Kidney (tissue), 14 donors: ENCODE measurements around the gene VAC14. TPM values are rescaled to one million over a fixed set of nuclear protein-coding genes. Genes with fewer than 3 reads are reported as not detected.

Source experiments
- DNase-seq, 5 donors: peaks; one replicate each; pipeline ENCODE4 v3.0.0-alpha.2; 2013 to 2020
- FAIRE-seq: peaks from 2 replicates; lab custom pipeline; 2012; peaks lifted over from hg19 to GRCh38; lab: Jason Lieb, UNC
- H3K27ac ChIP-seq, 2 donors: one replicate each; pipeline ENCODE4 v1.7.0; 2013; ENCODE audit warnings: low read depth in 2 of 2, low read length in 2 of 2, inconsistent platforms in 1 of 2
- H3K27me3 ChIP-seq: one replicate; pipeline ENCODE4 v1.7.1; 2013; ENCODE audit warnings: low read length, inconsistent platforms; ENCODE audit not compliant: control insufficient read depth, insufficient read depth
- H3K36me3 ChIP-seq, 3 donors: one replicate each; pipeline versions ENCODE4 v1.7.0 to v1.7.1; 2013; ENCODE audit warnings: low read length in 3 of 3, control low read depth in 1 of 3, inconsistent platforms in 1 of 3; ENCODE audit not compliant: insufficient read depth in 3 of 3, control insufficient read depth in 2 of 3
- H3K4me1 ChIP-seq, 3 donors: one replicate each; pipeline versions ENCODE4 v1.7.0 to v1.7.1; 2013; ENCODE audit warnings: low read length in 3 of 3, inconsistent platforms in 1 of 3, low read depth in 1 of 3; ENCODE audit not compliant: control insufficient read depth in 2 of 3, insufficient read depth in 2 of 3
- H3K4me3 ChIP-seq, 3 donors: one replicate each; pipeline versions ENCODE4 v1.7.0 to v1.8.1; 2013; ENCODE audit warnings: low read length in 3 of 3, control low read depth in 1 of 3, inconsistent platforms in 1 of 3
- H3K9ac ChIP-seq, 3 donors: one replicate each; pipeline versions ENCODE4 v1.7.0 to v1.7.1; 2013; ENCODE audit warnings: low read length in 3 of 3, control low read depth in 1 of 3, inconsistent platforms in 1 of 3
- H3K9me3 ChIP-seq, 3 donors: one replicate each; pipeline versions ENCODE4 v1.7.0 to v1.7.1; 2013; ENCODE audit warnings: low read length in 3 of 3, control low read depth in 1 of 3, inconsistent platforms in 1 of 3; ENCODE audit not compliant: control insufficient read depth in 2 of 3, insufficient read depth in 1 of 3
- intact Hi-C: fragments of 100-400 bp; cut with DNase I; formaldehyde crosslinking; loops from one replicate; pipeline ENCODE4 v1.11.1; 2022
- polyA plus RNA-seq: library from polyadenylated mRNA; stranded (reverse); fragments of 350-450 nt; fragmentation: Illumina TruSeq; extraction: RNeasy Lipid Tissue Mini Kit (QIAGEN cat#74804); gene quantifications from one replicate; pipeline ENCODE4 v1.2.3, GENCODE V29; 2014; ENCODE audit warnings: low read depth, low replicate concordance; ENCODE audit not compliant: insufficient read depth
- total RNA-seq: library from RNA; stranded (reverse); fragmentation: NEBNext Ultra II Directional; extraction: Animal tissue kit (Norgen Biotek cat#: 25700); gene quantifications from one replicate; pipeline ENCODE4 v1.2.1, GENCODE V29; 2021
- TF ChIP-seq, protein P1 (sequence below): IDR thresholded peaks from 3 replicates; pipeline ENCODE4 v1.5.1; 2012; ENCODE audit warnings: mild to moderate bottlenecking, moderate library complexity, borderline replicate concordance; ENCODE audit not compliant: insufficient read depth; ENCODE audit errors: extremely low read depth
- donor health status: control.
- donor health status: control.
- donor health status: control.
- donor health status: control.
- donor health status: control.
- donor health status: DM: yes; HTN: yes; CAD: no.
- donor health status: Normal renal cell carcinoma (clear cell type).

Gene VAC14
- total and polyA plus RNA-seq, 2 donors from 2014 or later, result 36.8 to 41.9 TPM

DNA sequence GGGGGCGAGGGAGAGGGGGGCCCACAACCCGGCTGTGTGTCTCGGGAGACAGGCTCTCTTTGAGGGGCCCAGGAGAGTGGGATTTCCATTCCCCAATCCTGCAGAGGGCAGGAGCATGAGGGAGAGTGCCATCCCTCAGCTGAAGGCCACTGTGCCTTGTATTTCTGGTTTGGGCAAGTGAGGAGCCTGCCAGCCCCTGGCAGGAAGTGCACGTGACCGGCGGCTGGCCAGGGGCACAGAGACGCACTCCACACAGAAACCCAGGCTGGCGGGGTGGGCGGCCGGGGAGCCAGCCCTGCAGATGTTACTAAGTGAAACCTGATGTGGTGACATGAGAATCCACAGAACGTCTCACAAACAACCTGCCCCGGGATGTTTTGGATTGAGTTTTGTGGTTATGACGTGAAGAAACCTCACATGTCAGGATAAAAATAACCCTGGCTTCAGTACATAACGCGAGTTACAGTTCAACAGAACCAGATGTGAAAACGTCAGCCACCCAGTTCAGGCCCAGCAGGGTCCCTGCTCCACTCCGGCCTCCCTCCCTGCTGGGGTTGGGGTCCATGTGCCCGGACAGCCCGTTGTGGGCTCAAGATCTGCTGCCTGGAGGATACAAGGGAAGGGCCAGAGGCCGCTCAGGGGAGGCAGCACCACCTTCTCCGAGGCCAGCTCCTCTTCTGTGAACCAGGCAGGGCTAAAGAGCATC, 63.4 kb downstream of the VAC14 start:
- Histone ChIP-seq H3K27ac (peak overlapping the region; percentile 77 to 91), H3K36me3 (no peaks in the 10 kb centered on the region), H3K27me3 (no peaks in the 10 kb centered on the region), H3K4me1 (peaks cover 0 to 40% (median 36%) of the 10 kb centered on the region in 3 donors), H3K9ac (peak overlapping the region in 2 of 3 donors; percentile 36 to 83), H3K4me3 (no peak overlapping the region), H3K9me3 (no peaks in the 10 kb centered on the region)
- peak in 2 of 5 donors; percentile 17 to 50 for DNase-seq
- FAIRE-seq, result no peak
- TF ChIP-seq, protein P1, sequence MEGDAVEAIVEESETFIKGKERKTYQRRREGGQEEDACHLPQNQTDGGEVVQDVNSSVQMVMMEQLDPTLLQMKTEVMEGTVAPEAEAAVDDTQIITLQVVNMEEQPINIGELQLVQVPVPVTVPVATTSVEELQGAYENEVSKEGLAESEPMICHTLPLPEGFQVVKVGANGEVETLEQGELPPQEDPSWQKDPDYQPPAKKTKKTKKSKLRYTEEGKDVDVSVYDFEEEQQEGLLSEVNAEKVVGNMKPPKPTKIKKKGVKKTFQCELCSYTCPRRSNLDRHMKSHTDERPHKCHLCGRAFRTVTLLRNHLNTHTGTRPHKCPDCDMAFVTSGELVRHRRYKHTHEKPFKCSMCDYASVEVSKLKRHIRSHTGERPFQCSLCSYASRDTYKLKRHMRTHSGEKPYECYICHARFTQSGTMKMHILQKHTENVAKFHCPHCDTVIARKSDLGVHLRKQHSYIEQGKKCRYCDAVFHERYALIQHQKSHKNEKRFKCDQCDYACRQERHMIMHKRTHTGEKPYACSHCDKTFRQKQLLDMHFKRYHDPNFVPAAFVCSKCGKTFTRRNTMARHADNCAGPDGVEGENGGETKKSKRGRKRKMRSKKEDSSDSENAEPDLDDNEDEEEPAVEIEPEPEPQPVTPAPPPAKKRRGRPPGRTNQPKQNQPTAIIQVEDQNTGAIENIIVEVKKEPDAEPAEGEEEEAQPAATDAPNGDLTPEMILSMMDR, result no peak
- intact Hi-C loops, result no loop called here

DNA sequence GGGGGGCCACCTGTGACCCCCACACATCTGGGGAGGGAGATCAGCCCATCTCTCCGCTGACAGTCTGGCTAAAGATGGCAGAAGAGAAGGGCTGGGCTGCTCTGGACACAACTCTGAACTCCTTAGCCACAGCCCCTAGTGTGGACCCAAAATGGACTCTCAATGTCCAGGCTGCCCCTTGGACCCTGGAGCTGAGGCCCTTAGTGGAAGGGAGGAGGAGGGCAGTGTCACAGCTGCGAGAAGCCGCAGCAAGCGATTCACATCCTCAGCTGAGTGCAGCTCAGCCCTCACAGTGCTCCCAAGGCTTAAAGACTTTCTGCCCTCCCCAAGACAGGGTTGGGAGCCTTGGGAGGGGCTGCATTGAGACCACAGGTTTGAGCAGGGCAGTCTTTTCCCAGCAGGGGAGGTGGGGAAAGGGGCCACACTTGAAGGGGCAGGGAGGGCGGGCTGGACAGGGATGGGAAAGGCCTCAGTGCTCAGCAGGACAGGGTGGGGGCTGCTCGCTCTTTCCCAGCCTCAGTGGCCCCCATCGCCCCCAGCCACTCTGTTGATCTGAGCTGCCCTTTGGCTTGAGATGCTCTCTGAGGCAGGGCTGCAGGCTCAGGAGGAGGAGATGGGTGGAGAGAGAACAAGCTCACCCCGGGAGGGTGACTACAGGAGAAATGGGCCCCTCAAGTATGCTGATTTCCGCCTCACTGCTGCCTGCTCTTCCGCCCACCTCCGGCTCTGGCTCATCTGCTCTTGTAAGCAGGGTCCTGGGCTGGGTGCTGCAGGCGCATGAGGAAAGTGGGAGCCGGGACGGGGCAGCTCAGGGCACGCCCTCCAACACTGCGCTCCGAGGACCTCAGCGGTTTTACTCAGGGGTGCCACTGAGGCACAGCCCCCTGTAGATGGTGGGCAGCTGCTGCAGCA, 64.2 kb downstream of the VAC14 start:
- intact Hi-C loops, result no loop called here

DNA sequence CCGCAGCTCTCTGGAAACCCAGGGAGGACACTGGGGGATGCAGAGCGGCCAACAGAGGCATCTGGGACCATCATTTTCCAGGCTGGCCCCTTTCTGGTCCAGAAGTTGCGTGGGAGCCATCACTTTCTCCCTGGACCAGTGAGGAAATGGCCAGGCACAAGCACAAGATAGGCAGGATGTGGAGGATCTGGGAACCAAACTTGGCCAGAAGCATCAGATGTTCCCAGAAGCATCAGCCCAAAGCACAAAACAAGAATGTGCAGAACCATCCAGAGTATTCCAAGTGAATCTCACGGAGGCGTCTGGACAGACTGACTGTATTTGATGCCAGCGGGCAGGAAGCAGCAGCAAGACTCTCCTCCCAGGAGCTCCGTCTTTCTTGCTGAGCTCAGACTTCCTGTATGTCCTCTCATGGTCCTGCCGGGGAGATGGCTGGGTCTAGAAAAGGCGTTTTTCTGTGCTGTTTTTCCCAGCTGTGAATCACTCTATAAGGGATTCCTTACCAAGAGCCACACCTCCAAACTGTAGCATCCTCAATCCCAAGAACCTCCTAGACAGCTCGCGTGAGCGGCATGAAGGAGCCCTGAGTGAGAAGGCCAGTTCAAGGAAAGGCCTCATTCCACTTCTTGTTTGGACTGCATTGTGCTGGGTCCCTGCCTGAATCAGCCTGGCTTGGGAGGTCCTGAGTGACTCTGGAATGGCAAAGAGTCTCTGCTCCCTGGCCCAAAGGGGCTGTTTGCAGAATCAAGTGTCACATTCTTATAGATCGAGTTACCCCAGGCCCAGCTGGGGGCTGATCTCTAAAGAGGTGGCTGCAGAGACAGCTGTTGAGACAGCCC, 65.6 kb downstream of the VAC14 start:
- peak overlapping the region; percentile 13 to 82 for H3K27ac ChIP-seq
- H3K27me3 ChIP-seq, result no peaks in the 10 kb centered on the region
- H3K9ac ChIP-seq, result no peak overlapping the region
- peak in 3 of 5 donors; percentile 79 to 84 (median 79) for DNase-seq
- TF ChIP-seq, protein P1, result no peak
- H3K9me3 ChIP-seq, result no peaks in the 10 kb centered on the region
- peaks cover 0 to 9% (median 0%) of the 10 kb centered on the region in 3 donors for H3K36me3 ChIP-seq
- H3K4me3 ChIP-seq, result no peak overlapping the region
- intact Hi-C loops, result no loop called here
- H3K4me1 ChIP-seq, result peaks cover 0 to 30% (median 22%) of the 10 kb centered on the region in 3 donors
- FAIRE-seq, result no peak

More for the DNA sequence above, 64.2 kb downstream of the VAC14 start:
- Histone ChIP-seq H3K27me3 (no peaks in the 10 kb centered on the region), H3K4me1 (peaks cover 0 to 36% (median 34%) of the 10 kb centered on the region in 3 donors), H3K9ac (peak overlapping the region in 1 of 3 donors; percentile 83), H3K36me3 (no peaks in the 10 kb centered on the region), H3K9me3 (no peaks in the 10 kb centered on the region), H3K4me3 (no peak overlapping the region), H3K27ac (peak overlapping the region; percentile 77 to 91)
- TF ChIP-seq, protein P1, result no peak
- DNase-seq, result peak in 1 of 5 donors; percentile 38
- no peak for FAIRE-seq
